Ascending aorta (tissue), 2 donors: ENCODE results near the gene LDLRAD4. TPM values are rescaled to one million over a fixed set of nuclear protein-coding genes. Genes with fewer than 3 reads are reported as not detected.

Source experiments
- DNase-seq, 2 donors: peaks; one replicate each; pipeline ENCODE4 v3.0.0-alpha.2; 2019; ENCODE audit warnings: low spot score in 2 of 2
- H3K27ac ChIP-seq, 2 donors: fragments of 200-600 bp; sonication (generic); one replicate each; pipeline ENCODE4 v1.5.1; 2016 to 2017; ENCODE audit warnings: mild to moderate bottlenecking in 1 of 2
- H3K27me3 ChIP-seq: fragments of 200-600 bp; sonication (generic); one replicate; pipeline ENCODE4 v1.5.1; 2017
- H3K36me3 ChIP-seq, 2 donors: fragments of 200-600 bp; sonication (generic); one replicate each; pipeline ENCODE4 v1.5.1; 2016
- H3K4me1 ChIP-seq, 2 donors: fragments of 200-600 bp; sonication (generic); one replicate each; pipeline ENCODE4 v1.5.1; 2016 to 2017; ENCODE audit warnings: mild to moderate bottlenecking in 1 of 2
- H3K4me3 ChIP-seq, 2 donors: fragments of 200-600 bp; sonication (generic); one replicate each; pipeline ENCODE4 v1.5.1; 2016 to 2017; ENCODE audit warnings: mild to moderate bottlenecking in 1 of 2
- H3K9me3 ChIP-seq, 2 donors: fragments of 200-600 bp; sonication (generic); one replicate each; pipeline ENCODE4 v1.5.1; 2016
- CTCF ChIP-seq, 3 experiments: fragments of 200-600 bp in 2 of 3; fragments of 450-650 bp in 1 of 3; sonication (generic) in 2 of 3; IDR thresholded peaks; one replicate each; pipeline ENCODE4 v1.5.1; 2016 to 2019; ENCODE audit warnings: antibody characterized with exemption in 3 of 3, mild to moderate bottlenecking in 1 of 3, moderate library complexity in 1 of 3
- intact Hi-C: fragments of 100-400 bp; cut with DNase I; formaldehyde crosslinking; loops from one replicate; pipeline ENCODE4 v1.15.1; 2023
- total RNA-seq: library from RNA; depleted of rRNA; stranded (reverse); fragments of >200 nt; gene quantifications from one replicate; pipeline ENCODE4 v1.1.0, GENCODE V29; 2016

The LDLRAD4 gene
- total RNA-seq, 1 donor from 2014 or later: 21.0 TPM

GRCh38 chr18:13597068-13597467, 378.5 kb downstream of the LDLRAD4 start:
- Histone ChIP-seq H3K27ac (no peak overlapping the region), H3K4me3 (no peak overlapping the region), H3K4me1 (no peaks in the 10 kb centered on the region), H3K27me3 (no peaks in the 10 kb centered on the region), H3K36me3 (no peaks in the 10 kb centered on the region), H3K9me3 (peaks cover 20 to 32% of the 10 kb centered on the region in 2 donors)
- DNase-seq: no peak
- intact Hi-C loops: no loop called here
- no peak for TF ChIP-seq CTCF (IDR thresholded peaks at IDR 0.05)

- no peak for DNase-seq
- Histone ChIP-seq H3K9me3 (peaks cover 20 to 32% of the 10 kb centered on the region in 2 donors), H3K4me1 (no peaks in the 10 kb centered on the region), H3K4me3 (no peak overlapping the region), H3K27ac (no peak overlapping the region), H3K27me3 (no peaks in the 10 kb centered on the region), H3K36me3 (no peaks in the 10 kb centered on the region)
- TF ChIP-seq CTCF (IDR thresholded peaks at IDR 0.05): no peak
- intact Hi-C loops: no loop called here
Observed at GRCh38 chr18:13598591-13598990, 380.0 kb downstream of the LDLRAD4 start.

GRCh38 chr18:13599031-13599430, 380.5 kb downstream of the LDLRAD4 start:
- peaks cover 20 to 32% of the 10 kb centered on the region in 2 donors for H3K9me3 ChIP-seq
- no peak for TF ChIP-seq CTCF (IDR thresholded peaks at IDR 0.05)
- no peaks in the 10 kb centered on the region for H3K4me1 ChIP-seq
- H3K27ac ChIP-seq: no peak overlapping the region
- no peak overlapping the region for H3K4me3 ChIP-seq
- no peaks in the 10 kb centered on the region for H3K36me3 ChIP-seq
- no peaks in the 10 kb centered on the region for H3K27me3 ChIP-seq
- intact Hi-C loops: no loop called here
- DNase-seq: no peak

GRCh38 chr18:13603304-13604019, 384.9 kb downstream of the LDLRAD4 start:
- no peak for DNase-seq
- Histone ChIP-seq H3K4me3 (no peak overlapping the region), H3K36me3 (no peaks in the 10 kb centered on the region), H3K9me3 (peaks cover 2 to 3% of the 10 kb centered on the region in 2 donors), H3K27ac (no peak overlapping the region), H3K27me3 (no peaks in the 10 kb centered on the region), H3K4me1 (no peaks in the 10 kb centered on the region)
- TF ChIP-seq CTCF (IDR thresholded peaks at IDR 0.05): no peak
- intact Hi-C loops: no loop called here

- Histone ChIP-seq H3K9me3 (no peaks in the 10 kb centered on the region), H3K36me3 (no peaks in the 10 kb centered on the region), H3K4me1 (peaks cover 0 to 1% of the 10 kb centered on the region in 2 donors), H3K27me3 (no peaks in the 10 kb centered on the region), H3K4me3 (no peak overlapping the region), H3K27ac (no peak overlapping the region)
- intact Hi-C loops: no loop called here
- no peak for TF ChIP-seq CTCF (IDR thresholded peaks at IDR 0.05)
- DNase-seq: no peak
Observed at GRCh38 chr18:13604786-13605185, 386.2 kb downstream of the LDLRAD4 start.
